Stimulated activated CD4-positive, alpha-beta T cell treated with anti-CD3 and anti-CD28 coated beads, Interleukin-1b, Interleukin-23, amount 100 ng/mL, for 24 hours (primary cell): ENCODE results near the gene USP44.
"Not testable (repeated sequence)": the region's sequence is repeated elsewhere in the genome, so short reads cannot be mapped to it uniquely, and the experiment has no call there.

ENCODE experiments used
- DNase-seq, 4 experiments: peaks; one replicate each; pipeline ENCODE4 v3.0.0-alpha.2; 2020; ENCODE audit warnings: low read depth in 4 of 4, low spot score in 1 of 4

The USP44 gene

GRCh38 chr12:95511977-95512376 is 39.3 kb downstream of the USP44 start:
- no peak for DNase-seq

- DNase-seq = no peak
These were observed 42.0 kb downstream of the USP44 start for GRCh38 chr12:95509300-95509699.

GRCh38 chr12:95506707-95507523 is 44.4 kb downstream of the USP44 start:
- no peak for DNase-seq

GRCh38 chr12:95505039-95505438 is 46.2 kb downstream of the USP44 start:
- DNase-seq = no peak

GRCh38 chr12:95504140-95504539 is 47.1 kb downstream of the USP44 start:
- no peak for DNase-seq

- DNase-seq = no peak
These were observed 51.5 kb downstream of the USP44 start for GRCh38 chr12:95499772-95500171.

GRCh38 chr12:95498968-95499367 is 52.3 kb downstream of the USP44 start:
- no peak for DNase-seq

- no peak for DNase-seq
These were observed 54.2 kb downstream of the USP44 start for GRCh38 chr12:95497031-95497430.

GRCh38 chr12:95495433-95495832 is 55.8 kb downstream of the USP44 start:
- DNase-seq = no peak

- DNase-seq = no peak
These were observed 56.4 kb downstream of the USP44 start for GRCh38 chr12:95494888-95495287.

GRCh38 chr12:95492462-95492861 is 58.8 kb downstream of the USP44 start:
- no peak for DNase-seq

GRCh38 chr12:95487024-95487423 is 64.3 kb downstream of the USP44 start:
- DNase-seq = no peak

- no peak for DNase-seq
These were observed 66.8 kb downstream of the USP44 start for GRCh38 chr12:95484524-95484923.

GRCh38 chr12:95482564-95482963 is 68.7 kb downstream of the USP44 start:
- not testable (repeated sequence) for DNase-seq

- DNase-seq = no peak
These were observed 69.4 kb downstream of the USP44 start for GRCh38 chr12:95481888-95482287.

- DNase-seq = no peak
These were observed 70.2 kb downstream of the USP44 start for GRCh38 chr12:95481072-95481471.

GRCh38 chr12:95480230-95480629 is 71.0 kb downstream of the USP44 start:
- DNase-seq = no peak

GRCh38 chr12:95474660-95474958 is 76.7 kb downstream of the USP44 start:
- no peak for DNase-seq

- peak; percentile 84 to 93 (median 90) for DNase-seq
These were observed 77.2 kb downstream of the USP44 start, which contains the start of gene METAP2 for GRCh38 chr12:95473884-95474659. Gene METAP2 (plus strand): TSS chr12:95474152. CDS start chr12:95474180, 28 bp downstream.

- DNase-seq = peak in 1 of 4 experiments; percentile 7
These were observed 77.9 kb downstream of the USP44 start for GRCh38 chr12:95473231-95473883.

GRCh38 chr12:95470300-95470699 is 81.0 kb downstream of the USP44 start:
- no peak for DNase-seq
